Glutamatergic neuron (in vitro differentiated cells): ENCODE measurements around the gene LIX1. TPM values are rescaled to one million over a fixed set of nuclear protein-coding genes. Genes with fewer than 3 reads are reported as not detected.

Experiments
- DNase-seq: peaks from one replicate; pipeline ENCODE4 v3.0.0; 2022
- H3K27ac Mint-ChIP-seq: one replicate; pipeline ENCODE4 v1.8.0; 2020; ENCODE audit warnings: mild to moderate bottlenecking, mixed read lengths, inconsistent platforms; ENCODE audit not compliant: unreplicated experiment
- H3K27me3 Mint-ChIP-seq: one replicate; pipeline ENCODE4 v1.8.0; 2020; ENCODE audit warnings: mild to moderate bottlenecking, moderate library complexity, mixed read lengths, inconsistent platforms; ENCODE audit not compliant: unreplicated experiment
- H3K36me3 Mint-ChIP-seq: one replicate; pipeline ENCODE4 v1.8.0; 2020; ENCODE audit warnings: mild to moderate bottlenecking, mixed read lengths, inconsistent platforms; ENCODE audit not compliant: unreplicated experiment
- H3K4me1 Mint-ChIP-seq: one replicate; pipeline ENCODE4 v1.8.0; 2020; ENCODE audit warnings: mild to moderate bottlenecking, low read depth, mixed read lengths, inconsistent platforms; ENCODE audit not compliant: unreplicated experiment
- H3K4me3 Mint-ChIP-seq: one replicate; pipeline ENCODE4 v1.8.0; 2020; ENCODE audit warnings: mild to moderate bottlenecking, mixed read lengths, inconsistent platforms; ENCODE audit not compliant: unreplicated experiment
- H3K9me3 Mint-ChIP-seq: one replicate; pipeline ENCODE4 v1.8.0; 2020; ENCODE audit warnings: mild to moderate bottlenecking, moderate library complexity, mixed read lengths, inconsistent platforms; ENCODE audit not compliant: unreplicated experiment
- CTCF ChIP-seq: fragments of 200-600 bp; sonication (generic); IDR thresholded peaks from one replicate; pipeline ENCODE4 v1.5.0; 2021; ENCODE audit not compliant: partially characterized antibody, unreplicated experiment
- total RNA-seq: library from RNA; stranded (reverse); fragmentation: NEBNext Ultra II Directional; extraction: Animal tissue kit (Norgen Biotek cat#: 25700); gene quantifications from one replicate; pipeline ENCODE4 v1.2.1, GENCODE V29; 2021; ENCODE audit not compliant: unreplicated experiment

The LIX1 gene
- total RNA-seq, 1 donor from 2014 or later: not detected

- no peaks in the 10 kb centered on the region for H3K9me3 Mint-ChIP-seq
- no peaks in the 10 kb centered on the region for H3K4me1 Mint-ChIP-seq
- DNase-seq: no peak
- H3K27me3 Mint-ChIP-seq: no peaks in the 10 kb centered on the region
- no peaks in the 10 kb centered on the region for H3K36me3 Mint-ChIP-seq
- no peak overlapping the region for H3K4me3 Mint-ChIP-seq
- no peak overlapping the region for H3K27ac Mint-ChIP-seq
- no peak for TF ChIP-seq CTCF
Measured at GRCh38 chr5:97167435-97167834, 25.0 kb upstream of the LIX1 start.

GRCh38 chr5:97165726-97166125 is 23.3 kb upstream of the LIX1 start:
- H3K27ac Mint-ChIP-seq: no peak overlapping the region
- H3K27me3 Mint-ChIP-seq: no peaks in the 10 kb centered on the region
- no peaks in the 10 kb centered on the region for H3K36me3 Mint-ChIP-seq
- DNase-seq: no peak
- H3K4me3 Mint-ChIP-seq: no peak overlapping the region
- no peaks in the 10 kb centered on the region for H3K9me3 Mint-ChIP-seq
- no peaks in the 10 kb centered on the region for H3K4me1 Mint-ChIP-seq
- no peak for TF ChIP-seq CTCF

- Mint-ChIP-seq H3K4me3 (no peak overlapping the region), H3K27me3 (no peaks in the 10 kb centered on the region), H3K36me3 (no peaks in the 10 kb centered on the region), H3K9me3 (no peaks in the 10 kb centered on the region), H3K4me1 (no peaks in the 10 kb centered on the region), H3K27ac (no peak overlapping the region)
- no peak for DNase-seq
- no peak for TF ChIP-seq CTCF
Measured at GRCh38 chr5:97164846-97165245, 22.4 kb upstream of the LIX1 start.

DNA sequence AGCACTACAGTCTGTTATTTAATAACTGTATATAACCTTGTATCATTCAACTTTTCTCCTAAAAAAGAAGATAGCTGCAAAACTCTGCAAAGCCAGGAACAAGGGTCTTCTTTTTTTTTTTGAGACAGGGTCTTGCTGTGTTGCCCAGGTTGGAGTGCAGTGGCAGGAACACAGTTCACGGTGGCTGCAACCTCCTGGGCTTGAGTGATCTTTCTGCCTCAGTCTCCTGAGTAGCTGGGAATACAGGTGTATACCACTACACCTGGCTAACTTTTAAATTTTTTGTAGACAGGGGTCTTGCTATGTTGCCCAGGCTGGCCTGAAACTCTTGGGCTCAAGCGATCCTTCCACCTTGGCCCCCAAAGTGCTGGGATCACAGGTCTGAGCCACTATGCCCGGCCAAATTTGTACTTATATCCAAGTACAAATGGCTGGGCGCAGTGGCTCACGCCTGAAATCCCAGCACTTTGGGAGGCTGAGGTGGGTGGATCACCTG is 21.4 kb upstream of the LIX1 start:
- no peaks in the 10 kb centered on the region for H3K27me3 Mint-ChIP-seq
- no peak for TF ChIP-seq CTCF
- H3K27ac Mint-ChIP-seq: no peak overlapping the region
- no peak overlapping the region for H3K4me3 Mint-ChIP-seq
- peaks cover 4% of the 10 kb centered on the region for H3K36me3 Mint-ChIP-seq
- H3K4me1 Mint-ChIP-seq: no peaks in the 10 kb centered on the region
- DNase-seq: no peak
- peaks cover under 1% of the 10 kb centered on the region for H3K9me3 Mint-ChIP-seq

DNA sequence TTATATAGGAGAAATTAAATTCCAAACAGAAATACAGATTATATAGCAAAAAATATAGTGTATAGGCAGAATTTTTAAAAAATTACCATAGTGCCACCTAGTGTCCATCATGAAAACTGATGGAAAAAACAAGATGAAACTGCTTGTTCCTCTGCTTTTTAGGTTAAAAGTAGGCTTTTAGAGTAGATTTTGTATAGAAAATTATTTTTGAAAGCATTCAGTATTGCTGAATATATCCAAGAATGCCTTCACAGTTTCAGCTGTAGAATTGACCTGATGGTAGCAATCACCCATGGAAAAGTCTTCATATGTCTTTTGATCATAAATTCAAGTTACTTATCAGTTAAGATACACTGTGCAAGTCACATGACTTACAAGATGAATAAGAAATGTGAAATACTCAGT is 21.0 kb upstream of the LIX1 start:
- Mint-ChIP-seq H3K27ac (no peak overlapping the region), H3K4me1 (no peaks in the 10 kb centered on the region), H3K9me3 (peaks cover 3% of the 10 kb centered on the region), H3K36me3 (peaks cover 7% of the 10 kb centered on the region), H3K27me3 (no peaks in the 10 kb centered on the region), H3K4me3 (no peak overlapping the region)
- peak; percentile 84 for TF ChIP-seq CTCF
- DNase-seq: no peak
